KMS-11 (cell line): ENCODE results near the gene DBH.

Source experiments
- H2AFZ ChIP-seq: fragments of 200-600 bp; sonication (generic); 2 replicates; pipeline ENCODE4 v1.6.1; 2016; ENCODE audit warnings: antibody characterized with exemption, mixed run types, low read depth
- H3K27ac ChIP-seq: fragments of 200-600 bp; sonication (generic); 2 replicates; pipeline ENCODE4 v1.6.1; 2016; ENCODE audit warnings: mild to moderate bottlenecking, mixed run types
- H3K27me3 ChIP-seq: fragments of 200-600 bp; sonication (generic); 2 replicates; pipeline ENCODE4 v1.6.1; 2017; ENCODE audit warnings: mild to moderate bottlenecking, low read depth, mixed run types, moderate library complexity; ENCODE audit not compliant: insufficient read depth
- H3K36me3 ChIP-seq: fragments of 200-600 bp; sonication (generic); 2 replicates; pipeline ENCODE4 v1.6.1; 2017; ENCODE audit warnings: mild to moderate bottlenecking, mixed run types; ENCODE audit not compliant: insufficient read depth
- H3K4me1 ChIP-seq: fragments of 200-600 bp; sonication (generic); 2 replicates; pipeline ENCODE4 v1.6.1; 2016; ENCODE audit warnings: mild to moderate bottlenecking, low read depth, mixed run types; ENCODE audit not compliant: poor library complexity, severe bottlenecking
- H3K4me2 ChIP-seq: fragments of 200-600 bp; sonication (generic); 2 replicates; pipeline ENCODE4 v1.7.0; 2016; ENCODE audit warnings: mild to moderate bottlenecking, mixed run types
- H3K4me3 ChIP-seq: fragments of 200-600 bp; sonication (generic); IDR thresholded peaks from 2 replicates; pipeline ENCODE4 v1.6.1; 2017; ENCODE audit warnings: low read depth, low read length, mixed read lengths; ENCODE audit not compliant: insufficient read depth
- H3K79me2 ChIP-seq: fragments of 200-600 bp; sonication (generic); 2 replicates; pipeline ENCODE4 v1.6.1; 2016; ENCODE audit warnings: low read depth, mixed run types; ENCODE audit not compliant: insufficient read depth
- H3K9ac ChIP-seq: fragments of 200-600 bp; sonication (generic); 2 replicates; pipeline ENCODE4 v1.6.1; 2016; ENCODE audit warnings: mild to moderate bottlenecking, mixed run types
- H4K20me1 ChIP-seq: fragments of 200-600 bp; sonication (generic); 2 replicates; pipeline ENCODE4 v1.6.1; 2016; ENCODE audit warnings: mild to moderate bottlenecking, mixed run types; ENCODE audit not compliant: insufficient read depth
- TF ChIP-seq, protein P1 (sequence below): fragments of 200-600 bp; sonication (generic); conservative IDR thresholded peaks from 2 replicates; pipeline ENCODE4 v1.6.1; 2017; ENCODE audit warnings: low read depth, mild to moderate bottlenecking, antibody characterized with exemption, low read length, moderate library complexity, mixed read lengths

DBH gene

DNA sequence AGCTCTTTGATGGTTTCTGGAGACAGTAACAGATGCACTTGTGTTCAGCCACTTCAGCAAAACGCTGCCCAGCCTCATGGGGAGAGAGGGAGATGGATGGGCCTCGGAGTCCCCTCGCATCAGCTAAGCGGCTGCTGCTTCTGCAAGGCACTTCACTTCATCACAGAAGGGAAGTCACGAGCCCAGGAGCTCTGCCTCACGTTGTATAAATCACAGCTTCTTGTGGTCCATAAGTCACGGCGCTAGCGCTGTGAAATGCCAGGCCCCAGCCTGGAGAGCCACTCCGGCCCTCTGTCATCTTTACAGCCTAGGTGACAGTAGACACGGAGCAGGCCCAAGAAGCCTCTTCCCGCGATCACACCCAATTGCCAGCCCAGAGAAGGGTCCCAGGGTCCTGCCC, 23.4 kb downstream of the DBH start:
- Histone ChIP-seq H3K9ac (no peak overlapping the region), H3K4me2 (no peak overlapping the region)
- TF ChIP-seq, protein P1, sequence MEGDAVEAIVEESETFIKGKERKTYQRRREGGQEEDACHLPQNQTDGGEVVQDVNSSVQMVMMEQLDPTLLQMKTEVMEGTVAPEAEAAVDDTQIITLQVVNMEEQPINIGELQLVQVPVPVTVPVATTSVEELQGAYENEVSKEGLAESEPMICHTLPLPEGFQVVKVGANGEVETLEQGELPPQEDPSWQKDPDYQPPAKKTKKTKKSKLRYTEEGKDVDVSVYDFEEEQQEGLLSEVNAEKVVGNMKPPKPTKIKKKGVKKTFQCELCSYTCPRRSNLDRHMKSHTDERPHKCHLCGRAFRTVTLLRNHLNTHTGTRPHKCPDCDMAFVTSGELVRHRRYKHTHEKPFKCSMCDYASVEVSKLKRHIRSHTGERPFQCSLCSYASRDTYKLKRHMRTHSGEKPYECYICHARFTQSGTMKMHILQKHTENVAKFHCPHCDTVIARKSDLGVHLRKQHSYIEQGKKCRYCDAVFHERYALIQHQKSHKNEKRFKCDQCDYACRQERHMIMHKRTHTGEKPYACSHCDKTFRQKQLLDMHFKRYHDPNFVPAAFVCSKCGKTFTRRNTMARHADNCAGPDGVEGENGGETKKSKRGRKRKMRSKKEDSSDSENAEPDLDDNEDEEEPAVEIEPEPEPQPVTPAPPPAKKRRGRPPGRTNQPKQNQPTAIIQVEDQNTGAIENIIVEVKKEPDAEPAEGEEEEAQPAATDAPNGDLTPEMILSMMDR, result no peak

DNA sequence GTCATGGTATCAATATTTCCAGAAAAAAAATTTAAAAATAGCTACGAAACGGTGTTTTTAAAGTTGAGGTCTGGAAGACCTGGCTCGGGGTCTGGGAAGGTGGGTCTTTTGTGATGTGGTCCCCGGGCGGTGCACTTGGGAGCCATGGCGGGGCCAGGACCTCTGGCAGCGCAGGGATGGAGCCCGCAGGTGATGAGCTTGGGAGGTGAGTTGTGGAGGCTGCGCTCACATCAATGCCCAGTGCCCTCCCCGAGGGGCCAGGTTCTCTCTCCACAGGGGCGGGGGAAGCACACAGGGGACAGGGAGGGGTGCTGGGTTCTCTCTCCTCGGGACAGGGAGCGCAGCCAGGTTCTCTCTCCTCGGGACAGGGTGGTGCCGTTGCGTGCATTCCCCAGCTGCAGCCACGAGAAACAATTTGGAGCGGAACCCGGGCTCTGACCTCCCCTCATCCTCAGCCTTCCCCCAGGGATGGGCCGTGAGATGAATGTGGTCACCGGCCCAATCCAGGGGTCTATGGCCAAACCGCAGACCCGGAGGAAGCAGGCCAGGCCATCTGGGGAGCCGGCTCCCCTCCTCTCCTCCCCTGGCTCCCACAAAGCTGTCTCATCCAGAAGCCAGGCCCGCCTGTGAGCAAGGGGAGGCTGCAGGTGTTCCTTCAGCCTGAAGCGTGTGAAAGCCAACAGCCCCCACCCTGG, 25.8 kb downstream of the DBH start:
- Histone ChIP-seq H3K4me3 (no peak overlapping the region), H3K4me1 (no peaks in the 10 kb centered on the region), H3K79me2 (no peaks in the 10 kb centered on the region), H3K9ac (no peak overlapping the region), H3K36me3 (no peaks in the 10 kb centered on the region), H3K4me2 (no peak overlapping the region), H4K20me1 (no peaks in the 10 kb centered on the region), H3K27ac (no peak overlapping the region), H2AFZ (no peak overlapping the region), H3K27me3 (peaks cover 77% of the 10 kb centered on the region)
- TF ChIP-seq, protein P1, result no peak

More for the DNA sequence above, 23.4 kb downstream of the DBH start:
- Histone ChIP-seq H3K36me3 (no peaks in the 10 kb centered on the region), H3K27me3 (peaks cover 93% of the 10 kb centered on the region), H3K27ac (no peak overlapping the region), H2AFZ (no peak overlapping the region), H3K4me3 (no peak overlapping the region), H4K20me1 (no peaks in the 10 kb centered on the region), H3K4me1 (no peaks in the 10 kb centered on the region), H3K79me2 (no peaks in the 10 kb centered on the region)

DNA sequence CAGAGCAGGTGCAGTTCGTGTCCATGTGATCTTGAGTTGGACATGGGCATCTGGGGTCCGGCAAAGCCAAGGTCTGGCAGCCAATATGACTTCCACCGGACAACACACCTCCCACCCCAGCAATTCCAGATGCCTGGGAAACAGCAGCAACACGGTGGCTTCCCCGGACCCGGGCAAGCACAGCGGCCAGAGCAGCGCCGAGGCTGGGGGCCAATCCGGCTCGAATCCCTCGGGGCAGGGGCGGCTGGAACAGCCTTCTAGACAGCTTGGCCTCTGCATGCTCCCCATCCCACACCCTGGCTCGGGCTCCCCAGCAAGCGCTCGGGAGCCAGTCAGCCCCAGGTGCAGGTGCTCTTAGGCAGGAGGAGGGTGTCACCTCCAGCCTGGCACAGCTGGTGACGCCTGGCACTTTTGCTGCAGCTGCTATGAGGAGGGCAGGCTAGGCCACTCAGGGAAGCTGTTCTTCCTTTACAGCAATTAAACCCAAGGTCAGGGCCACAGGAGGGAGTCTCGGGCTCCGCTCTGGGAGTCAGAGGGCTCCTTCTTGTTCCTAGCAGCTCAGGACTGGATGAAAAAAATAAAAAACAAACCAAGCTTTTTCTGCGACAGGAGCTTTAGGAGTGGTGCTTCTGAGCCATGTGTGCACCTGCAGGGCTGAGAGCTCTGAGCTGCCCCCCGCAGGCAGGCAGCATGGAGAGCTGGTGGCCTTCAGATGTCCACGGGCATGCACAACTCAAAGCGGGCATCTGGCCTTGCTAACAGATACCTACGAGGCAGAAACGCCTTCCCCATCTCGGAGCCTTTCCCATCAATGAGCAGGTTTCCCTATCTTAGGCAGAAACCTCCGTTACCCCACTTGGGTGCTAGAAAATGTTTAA, 28.2 kb downstream of the DBH start:
- Histone ChIP-seq H3K4me2 (no peak overlapping the region), H3K27ac (no peak overlapping the region), H3K4me1 (no peaks in the 10 kb centered on the region), H3K4me3 (no peak overlapping the region), H2AFZ (no peak overlapping the region), H3K36me3 (no peaks in the 10 kb centered on the region), H4K20me1 (no peaks in the 10 kb centered on the region), H3K9ac (no peak overlapping the region), H3K27me3 (peaks cover 63% of the 10 kb centered on the region), H3K79me2 (no peaks in the 10 kb centered on the region)
- TF ChIP-seq, protein P1, result no peak

DNA sequence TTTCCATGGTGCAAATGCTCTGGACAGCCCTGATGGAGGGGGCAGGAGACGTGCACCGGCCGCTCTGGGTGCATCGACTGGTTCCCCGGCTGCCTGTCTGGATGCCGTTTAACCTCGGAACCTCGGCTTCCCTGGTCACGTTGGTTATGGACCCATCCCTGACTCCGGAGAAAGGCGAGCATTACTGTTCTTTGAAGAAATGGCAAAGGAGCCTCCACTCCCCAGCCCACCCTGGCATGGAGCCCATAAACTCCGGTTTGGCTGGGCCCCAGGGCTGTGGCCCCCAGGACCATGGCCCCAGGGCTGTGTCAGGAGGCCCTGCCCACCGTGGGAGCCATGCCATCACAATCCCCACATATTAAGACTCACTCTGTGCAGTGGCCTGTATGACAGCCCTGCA, 28.9 kb downstream of the DBH start:
- Histone ChIP-seq H3K27me3 (peaks cover 56% of the 10 kb centered on the region), H2AFZ (no peak overlapping the region), H3K4me2 (no peak overlapping the region), H3K4me3 (no peak overlapping the region), H3K36me3 (no peaks in the 10 kb centered on the region), H4K20me1 (no peaks in the 10 kb centered on the region), H3K27ac (no peak overlapping the region), H3K79me2 (no peaks in the 10 kb centered on the region), H3K4me1 (no peaks in the 10 kb centered on the region), H3K9ac (no peak overlapping the region)
- TF ChIP-seq, protein P1, result no peak
